Globus pallidus (tissue), 1 donor: ENCODE results near the gene TECPR2.

ENCODE experiments used
- DNase-seq: peaks from one replicate; pipeline ENCODE4 v3.0.0-alpha.2; 2015; ENCODE audit warnings: low spot score

Gene TECPR2

DNA sequence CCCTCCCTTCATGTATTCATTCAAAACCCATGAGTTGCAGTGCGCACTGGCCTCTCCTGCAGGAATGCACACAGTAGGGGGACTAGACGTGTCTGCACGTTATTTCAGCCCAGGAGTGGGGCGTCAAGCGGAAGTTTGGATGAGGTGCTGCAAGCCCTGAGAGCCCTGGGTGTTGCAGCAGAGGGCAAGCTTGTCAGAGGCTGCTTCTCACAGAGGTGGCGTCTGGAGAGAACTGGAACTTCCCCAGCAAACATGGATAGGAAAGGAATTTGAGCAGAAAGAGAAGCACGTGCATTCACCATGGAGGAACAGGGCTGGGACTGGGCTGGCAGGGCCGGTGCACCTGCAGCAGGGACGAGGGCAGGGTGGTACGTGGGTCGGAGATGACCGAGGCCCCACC lies 64.9 kb downstream of the TECPR2 start:
- no peak for DNase-seq

DNA sequence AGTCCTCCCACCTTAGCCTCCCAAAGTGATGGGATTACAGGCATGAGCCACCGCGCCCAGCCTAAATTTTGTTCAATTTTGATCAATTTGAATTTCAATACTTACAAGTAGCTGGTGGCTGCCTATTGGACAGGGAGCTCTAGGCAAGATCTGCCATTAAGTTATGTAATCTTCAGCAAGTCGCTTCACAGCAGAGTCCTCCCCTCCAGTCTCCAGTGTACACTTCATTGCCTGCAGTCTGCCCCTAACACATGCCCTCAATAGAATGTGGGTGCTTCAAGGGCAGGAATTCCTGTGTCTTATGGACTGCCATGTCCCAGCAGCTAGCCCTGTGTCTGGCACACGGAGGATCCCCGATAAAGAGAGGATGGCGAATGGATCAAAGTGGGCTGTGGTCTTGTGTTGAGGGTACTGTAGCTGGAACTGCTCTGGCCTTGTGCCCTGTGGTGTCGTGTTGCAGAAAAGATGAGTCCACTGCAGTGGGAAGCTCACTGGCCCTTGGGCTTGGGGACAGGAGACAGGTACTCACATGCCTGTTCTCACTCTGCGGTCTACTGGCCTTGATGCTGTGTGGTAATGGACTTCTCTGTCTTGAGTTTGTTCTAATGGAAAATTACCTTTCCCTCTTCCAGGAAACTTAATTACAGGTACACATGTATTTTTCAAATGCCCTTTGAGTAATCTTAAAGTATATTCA lies 67.6 kb downstream of the TECPR2 start:
- no peak for DNase-seq

DNA sequence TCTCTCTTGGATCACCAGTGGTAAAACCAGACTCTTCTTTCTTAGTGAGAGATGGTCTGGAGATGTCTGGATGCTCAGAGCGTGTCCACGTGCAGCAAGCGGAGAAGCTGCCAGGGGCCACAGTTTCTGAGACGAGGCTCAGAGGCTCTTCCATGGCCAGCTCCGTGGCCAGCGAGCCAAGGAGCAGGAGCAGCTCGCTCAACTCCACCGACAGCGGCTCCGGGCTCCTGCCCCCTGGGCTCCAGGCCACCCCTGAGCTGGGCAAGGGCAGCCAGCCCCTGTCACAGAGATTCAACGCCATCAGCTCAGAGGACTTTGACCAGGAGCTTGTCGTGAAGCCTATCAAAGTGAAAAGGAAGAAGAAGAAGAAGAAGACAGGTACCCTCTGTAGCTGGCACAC lies 69.0 kb downstream of the TECPR2 start:
- DNase-seq = no peak

DNA sequence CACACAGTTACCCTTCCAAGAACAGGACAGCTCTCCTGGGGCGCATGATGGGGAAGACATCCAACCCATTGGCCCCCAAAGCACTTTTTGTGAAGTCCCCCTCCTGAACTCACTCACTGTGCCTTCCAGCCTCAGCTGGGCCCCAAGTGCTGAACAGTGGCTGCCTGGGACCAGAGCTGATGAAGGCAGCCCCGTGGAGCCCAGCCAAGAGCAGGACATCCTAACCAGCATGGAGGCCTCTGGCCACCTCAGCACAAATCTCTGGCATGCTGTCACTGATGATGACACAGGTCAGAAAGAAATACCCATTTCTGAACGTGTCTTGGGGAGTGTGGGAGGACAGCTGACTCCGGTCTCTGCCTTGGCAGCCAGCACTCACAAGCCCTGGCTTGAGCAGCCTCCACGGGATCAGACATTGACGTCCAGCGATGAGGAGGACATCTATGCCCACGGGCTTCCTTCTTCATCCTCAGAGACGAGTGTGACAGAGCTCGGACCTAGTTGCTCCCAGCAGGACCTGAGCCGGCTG lies 72.0 kb downstream of the TECPR2 start:
- DNase-seq = no peak

DNA sequence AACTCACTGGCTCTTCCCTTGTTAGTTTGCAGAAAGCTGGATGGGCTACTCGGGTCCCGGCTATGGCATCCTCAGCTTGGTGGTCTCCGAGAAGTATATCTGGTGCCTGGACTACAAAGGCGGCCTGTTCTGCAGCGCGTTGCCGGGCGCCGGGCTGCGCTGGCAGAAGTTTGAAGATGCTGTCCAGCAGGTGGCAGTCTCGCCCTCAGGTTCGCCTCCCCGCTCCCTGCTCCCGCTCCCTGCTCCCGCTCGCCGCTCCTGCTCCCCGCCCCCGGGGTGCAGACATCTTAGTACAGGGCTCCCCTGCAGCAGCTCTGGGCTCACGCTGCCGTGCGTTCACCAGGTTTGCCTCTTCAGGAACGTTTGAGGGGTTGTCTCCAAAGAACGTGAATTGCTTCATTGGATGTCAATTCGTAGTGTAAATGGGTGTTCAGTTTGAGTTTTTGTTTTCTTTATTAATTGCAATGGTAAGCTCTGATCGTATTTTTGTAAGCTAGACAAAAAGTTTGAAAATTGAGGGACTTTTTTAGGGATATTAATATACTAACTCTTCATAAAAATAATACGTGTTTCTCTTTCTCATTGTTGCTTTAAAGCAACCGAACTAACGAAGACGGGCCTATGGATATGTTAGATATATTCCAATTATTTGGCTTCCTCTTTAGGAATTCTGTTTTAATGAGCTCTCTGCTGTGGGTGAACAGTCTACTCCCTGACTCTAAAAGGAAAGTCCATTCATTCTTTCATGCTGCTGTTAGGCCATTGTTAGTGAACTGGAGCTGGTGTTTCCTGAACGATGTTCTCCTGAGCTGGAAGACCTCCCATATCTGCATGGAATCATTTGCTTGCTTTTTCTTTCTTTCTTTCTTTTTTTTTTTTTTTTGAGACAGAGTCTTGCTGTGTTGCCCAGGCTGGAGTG lies 75.5 kb downstream of the TECPR2 start:
- DNase-seq = peak; percentile 90

DNA sequence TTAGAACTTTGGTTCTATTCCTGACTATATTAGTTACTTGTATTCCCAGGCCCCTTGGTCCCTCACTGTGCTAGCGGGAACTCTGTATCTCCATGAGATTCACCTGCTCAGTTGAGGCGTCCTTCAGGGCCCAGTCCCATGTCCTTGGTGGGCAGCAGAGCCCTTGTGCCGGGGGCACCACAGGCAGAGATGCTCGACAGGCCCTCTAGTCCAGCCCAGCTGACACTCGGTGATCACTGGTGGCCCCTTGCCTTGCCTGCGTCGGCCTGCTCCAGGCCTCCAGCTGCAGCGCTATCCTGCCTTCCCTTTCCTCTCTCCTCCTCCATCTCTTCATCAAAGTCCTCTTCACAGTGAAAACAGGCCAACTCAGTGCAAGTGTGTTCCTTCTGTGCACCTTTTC lies 76.8 kb downstream of the TECPR2 start:
- DNase-seq = no peak

DNA sequence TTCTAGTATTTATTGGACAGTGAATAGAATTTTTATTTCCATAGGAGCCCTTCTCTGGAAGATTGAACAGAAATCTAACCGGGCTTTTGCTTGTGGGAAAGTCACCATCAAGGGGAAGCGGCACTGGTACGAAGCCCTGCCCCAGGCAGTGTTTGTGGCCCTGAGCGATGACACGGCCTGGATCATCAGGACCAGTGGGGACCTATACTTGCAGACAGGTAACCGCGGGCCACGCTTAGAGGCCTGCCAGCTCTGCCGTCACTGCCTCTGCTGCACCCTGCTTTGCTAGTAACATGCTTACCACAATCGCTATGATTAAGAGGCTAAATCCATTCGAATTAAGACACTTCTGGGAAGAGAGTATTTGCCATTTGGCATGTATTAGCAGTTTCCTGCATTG lies 77.7 kb downstream of the TECPR2 start:
- no peak for DNase-seq

DNA sequence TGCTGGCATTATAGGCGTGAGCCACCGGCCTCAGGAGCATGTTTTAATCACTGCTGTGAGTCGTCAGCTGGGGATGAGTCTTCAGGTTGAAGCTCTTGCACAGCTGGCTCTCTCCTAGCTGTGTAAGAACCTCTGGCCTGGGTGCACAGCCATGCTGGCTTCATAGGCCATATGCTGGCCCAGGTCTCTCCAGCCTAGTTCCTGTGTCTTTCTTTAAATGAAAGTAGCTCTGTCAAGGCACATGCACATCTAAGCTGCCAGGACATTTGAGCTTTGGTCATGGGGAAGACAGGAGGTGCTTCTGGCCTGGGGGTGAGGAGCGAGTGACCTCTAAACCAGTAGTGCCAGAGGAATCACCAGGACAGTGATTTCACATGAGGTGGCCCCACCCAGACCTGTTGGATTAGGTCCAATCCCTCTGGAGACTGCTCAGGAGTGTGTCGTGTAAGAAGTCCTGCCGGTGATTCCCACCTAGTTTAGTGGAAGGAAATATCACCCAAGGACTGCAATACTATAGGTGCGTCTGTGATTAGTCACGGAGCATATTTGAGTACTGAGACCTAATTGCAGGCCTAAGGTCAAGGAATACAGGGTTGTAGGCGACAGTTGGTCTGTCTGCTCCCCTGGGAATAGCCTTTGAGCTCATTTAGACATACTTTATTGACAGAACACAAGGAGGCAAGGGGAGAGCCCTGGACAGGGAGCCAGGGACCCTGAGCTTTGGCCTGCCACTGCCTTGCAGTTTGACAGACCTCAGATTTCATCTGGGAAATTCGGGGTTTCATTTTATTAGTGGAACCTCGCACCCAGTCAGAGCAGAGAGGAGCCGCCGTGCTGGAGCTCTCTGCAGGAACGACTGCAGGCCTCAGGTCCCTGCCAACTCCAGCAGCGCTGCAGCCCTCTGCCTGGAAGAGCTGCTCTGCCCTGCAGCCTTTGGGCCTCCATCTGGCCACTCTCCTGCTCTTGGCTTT lies 79.8 kb downstream of the TECPR2 start:
- DNase-seq = no peak

DNA sequence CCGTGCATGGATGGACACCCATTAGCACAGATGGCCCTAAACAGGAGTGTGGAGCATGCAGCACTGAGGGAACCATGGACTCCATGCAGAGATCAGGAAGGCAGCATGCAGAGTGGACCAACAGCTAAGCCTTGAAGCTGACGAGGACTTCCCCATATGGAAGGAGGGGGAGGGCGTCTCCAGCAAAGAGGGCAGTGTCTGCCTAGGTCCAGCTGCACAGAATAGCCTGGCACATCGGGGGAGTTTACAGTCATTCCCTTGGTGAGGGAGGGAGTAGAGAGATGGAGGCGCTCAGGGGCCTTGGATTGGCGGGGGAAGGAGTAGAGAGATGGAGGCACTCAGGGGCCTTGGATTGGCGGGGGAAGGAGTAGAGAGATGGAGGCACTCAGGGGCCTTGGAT lies 82.3 kb downstream of the TECPR2 start:
- DNase-seq = peak; percentile 90

DNA sequence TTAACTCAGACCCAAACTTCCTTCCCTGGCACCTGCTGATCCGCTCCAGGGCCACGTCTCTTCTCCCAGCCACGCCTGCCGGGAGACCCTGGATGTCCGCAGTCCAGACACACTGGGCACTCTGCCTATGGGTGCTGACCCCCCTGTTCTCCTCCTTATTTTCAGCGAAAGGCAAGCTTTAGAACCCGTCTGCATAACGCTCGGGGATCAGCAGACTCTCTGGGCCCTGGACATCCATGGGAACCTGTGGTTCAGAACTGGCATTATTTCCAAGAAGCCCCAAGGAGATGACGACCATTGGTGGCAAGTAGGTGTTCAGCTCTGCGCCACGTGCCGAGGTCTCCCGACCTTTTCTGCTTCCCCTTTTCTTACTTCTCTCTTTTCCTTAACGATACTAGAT lies 82.9 kb downstream of the TECPR2 start:
- DNase-seq = no peak

DNA sequence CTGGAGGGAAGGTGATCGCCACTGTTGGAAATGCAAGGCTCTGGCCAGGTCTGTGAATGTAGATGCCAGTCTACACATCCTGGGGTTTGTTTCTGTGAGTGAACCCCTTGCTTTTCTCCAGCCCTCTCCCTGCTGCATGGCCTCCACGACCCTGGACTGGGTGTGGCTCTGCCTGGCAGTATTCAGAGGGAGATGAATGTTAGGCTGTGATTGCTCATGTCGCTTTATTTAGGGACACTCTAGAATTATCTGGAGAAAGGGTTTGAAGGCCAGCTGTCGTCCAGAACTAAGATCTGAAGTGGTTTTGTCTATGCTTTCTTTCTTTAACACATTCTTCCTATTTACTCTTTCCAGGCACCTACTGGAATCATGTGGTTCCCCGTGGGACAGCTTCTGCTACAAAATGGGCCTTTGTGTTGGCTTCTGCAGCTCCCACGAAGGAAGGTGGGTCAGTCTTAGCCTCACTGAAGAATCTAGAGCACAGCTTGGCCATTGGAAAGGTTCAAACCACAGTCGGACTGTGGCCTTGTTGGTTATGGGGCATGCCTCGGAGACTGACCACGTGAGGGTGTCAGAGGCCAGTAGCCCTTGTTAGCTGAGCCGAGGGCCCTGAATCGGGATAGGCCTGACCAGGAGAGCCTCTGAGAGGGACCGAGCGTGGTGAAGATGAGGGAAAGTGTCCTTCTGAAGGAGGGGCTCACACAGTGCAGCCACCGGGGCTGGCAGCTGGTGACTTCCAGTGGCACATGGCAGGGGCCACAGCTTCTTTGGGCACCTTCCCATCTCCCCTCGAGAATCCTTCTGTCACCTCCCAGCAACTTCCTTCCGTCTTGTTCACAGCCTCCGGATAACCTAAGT lies 87.7 kb downstream of the TECPR2 start:
- no peak for DNase-seq

DNA sequence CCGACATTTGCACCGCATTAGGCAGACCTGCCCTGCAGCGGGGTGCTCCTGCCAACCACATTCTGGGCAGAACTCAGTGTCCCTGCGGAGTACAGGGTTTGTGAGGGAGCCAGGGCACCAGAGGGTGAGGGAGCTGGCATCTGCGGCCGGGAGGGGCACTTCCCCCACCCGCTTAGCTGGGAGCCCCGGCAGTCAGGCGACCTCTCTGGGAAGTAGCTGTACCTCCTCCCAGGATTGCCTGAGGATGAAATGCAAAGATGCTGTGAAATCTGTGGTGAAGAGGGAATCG lies 88.3 kb downstream of the TECPR2 start:
- peak; percentile 57 for DNase-seq

DNA sequence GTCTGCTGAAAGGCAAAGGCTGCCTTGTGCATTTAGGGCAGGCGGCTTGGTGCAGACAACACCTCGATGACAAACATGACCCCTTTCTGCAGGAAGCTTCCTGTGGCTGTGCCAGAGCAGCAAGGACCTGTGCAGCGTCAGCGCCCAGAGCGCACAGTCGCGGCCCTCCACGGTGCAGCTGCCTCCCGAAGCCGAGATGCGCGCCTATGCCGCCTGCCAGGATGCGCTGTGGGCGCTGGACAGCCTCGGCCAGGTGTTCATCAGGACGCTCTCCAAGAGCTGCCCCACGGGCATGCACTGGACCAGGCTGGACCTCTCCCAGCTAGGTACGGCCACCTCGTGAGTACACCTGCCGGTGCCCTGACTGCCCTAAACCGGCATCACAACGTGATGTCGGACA lies 89.6 kb downstream of the TECPR2 start:
- no peak for DNase-seq

DNA sequence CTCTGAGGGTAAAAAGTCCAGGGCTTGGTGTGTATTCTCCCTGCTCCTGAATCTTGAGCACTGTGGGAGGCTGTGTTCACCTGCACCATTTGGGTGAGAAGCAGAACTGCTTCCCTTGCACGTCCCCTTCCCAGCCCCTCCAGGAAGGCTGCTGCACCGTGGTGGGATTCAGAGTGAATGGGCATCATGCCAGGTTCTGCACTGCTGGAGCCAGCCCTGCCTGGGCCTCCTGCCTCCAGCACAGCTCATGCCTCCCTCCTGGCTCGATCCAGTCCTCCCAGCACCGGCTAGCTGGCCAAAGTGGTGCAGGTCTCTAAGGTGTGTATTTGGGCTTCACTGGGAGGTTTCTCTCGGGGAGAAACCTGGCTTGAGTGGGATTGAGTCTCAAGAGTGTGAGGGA lies 92.0 kb downstream of the TECPR2 start:
- DNase-seq = no peak

DNA sequence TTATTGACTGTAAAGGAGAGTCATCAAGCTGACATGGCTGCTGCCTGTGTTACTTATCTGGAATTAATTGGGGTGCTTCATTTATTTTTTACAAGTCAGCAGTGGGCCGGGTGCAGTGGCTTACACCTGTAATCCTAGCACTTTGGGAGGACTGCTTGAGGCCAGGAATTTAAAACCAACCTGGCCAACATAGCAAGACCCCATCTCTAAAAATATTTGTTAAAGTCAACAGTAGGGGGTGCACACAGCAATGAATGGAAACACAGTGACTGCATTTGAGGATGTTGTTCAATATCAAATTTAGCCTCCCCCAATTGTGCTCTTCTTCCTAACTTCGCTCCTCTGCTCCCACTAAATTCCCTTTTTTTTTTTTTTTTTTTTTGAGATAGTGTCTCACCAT lies 94.8 kb downstream of the TECPR2 start:
- DNase-seq = no peak

DNA sequence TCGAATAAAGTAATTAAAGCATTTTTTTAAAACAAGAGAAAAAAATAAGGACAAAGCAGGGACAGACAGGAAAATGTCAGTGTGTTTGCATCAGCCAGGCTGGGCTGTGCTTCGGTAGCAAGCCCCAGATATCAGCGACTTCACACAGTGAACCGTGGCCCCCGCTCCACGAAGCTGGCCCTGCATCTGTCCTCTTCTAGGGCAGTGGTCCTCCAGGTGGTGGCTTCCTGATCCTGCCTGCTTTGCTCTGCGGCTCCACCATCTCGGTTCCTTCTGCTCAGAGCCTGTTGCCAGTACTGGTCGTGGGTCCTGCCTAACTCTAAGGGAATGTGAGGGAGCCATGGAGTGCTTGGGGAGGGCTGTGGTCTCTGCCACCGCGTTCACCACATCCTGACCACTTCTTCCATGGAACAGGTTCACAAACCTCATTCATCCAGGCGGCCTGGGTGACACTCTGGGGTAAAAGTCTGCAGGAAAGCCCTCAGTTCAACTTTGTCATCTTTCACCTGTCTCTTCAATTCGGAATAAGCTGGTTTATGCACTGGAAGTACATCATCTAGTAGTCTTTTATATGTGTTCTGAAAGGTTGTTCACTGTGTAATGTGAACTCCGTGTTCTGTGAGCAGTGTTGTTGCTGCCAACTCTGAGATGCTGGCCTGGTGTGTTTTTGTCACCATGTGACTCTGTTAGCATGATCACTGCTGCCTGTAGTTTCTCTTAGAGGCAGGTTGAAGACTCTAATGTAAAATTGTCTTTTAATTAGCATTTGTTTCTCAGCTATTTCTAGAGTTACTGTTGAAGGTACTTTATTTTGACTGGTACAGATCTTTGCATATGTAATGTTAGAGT lies 99.0 kb downstream of the TECPR2 start:
- DNase-seq = no peak

DNA sequence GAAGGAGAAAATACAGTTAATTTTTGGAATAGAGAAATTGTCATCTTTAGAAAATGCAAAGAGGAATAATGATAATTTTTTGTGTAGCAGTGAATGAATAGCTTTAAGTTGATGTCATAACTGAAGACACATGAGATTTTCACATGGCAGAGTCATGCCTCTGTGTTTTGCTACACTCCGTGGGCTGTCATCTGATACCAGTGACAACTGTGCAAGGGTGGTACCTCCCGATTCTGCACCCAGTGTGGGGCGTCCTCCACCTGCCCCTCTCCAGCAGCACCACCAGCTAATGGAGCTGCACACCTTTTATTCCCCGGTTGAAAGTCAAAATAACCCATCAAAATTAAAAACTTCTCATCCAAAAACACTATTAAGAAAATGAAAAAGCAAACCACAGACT lies 99.7 kb downstream of the TECPR2 start:
- no peak for DNase-seq

DNA sequence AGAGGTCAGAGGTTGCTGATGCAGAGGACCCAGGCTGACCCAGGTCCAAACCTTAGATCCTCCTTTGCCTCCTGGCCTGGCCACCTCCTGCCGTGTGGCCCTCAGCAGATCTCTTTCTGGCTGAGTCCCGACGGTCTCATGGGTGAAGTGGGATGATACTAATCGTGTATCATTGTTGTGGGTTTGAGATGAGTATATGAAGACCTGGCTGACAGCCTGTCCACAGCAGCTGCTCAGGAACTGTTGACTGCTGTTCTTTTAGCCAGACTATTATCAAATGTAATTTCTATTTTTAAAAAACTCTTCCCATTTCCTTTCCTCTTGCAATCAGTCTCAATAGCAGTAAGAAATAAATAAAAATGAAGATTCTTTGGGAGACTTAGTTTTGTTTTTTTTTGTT lies 101.3 kb downstream of the TECPR2 start:
- DNase-seq = no peak

DNA sequence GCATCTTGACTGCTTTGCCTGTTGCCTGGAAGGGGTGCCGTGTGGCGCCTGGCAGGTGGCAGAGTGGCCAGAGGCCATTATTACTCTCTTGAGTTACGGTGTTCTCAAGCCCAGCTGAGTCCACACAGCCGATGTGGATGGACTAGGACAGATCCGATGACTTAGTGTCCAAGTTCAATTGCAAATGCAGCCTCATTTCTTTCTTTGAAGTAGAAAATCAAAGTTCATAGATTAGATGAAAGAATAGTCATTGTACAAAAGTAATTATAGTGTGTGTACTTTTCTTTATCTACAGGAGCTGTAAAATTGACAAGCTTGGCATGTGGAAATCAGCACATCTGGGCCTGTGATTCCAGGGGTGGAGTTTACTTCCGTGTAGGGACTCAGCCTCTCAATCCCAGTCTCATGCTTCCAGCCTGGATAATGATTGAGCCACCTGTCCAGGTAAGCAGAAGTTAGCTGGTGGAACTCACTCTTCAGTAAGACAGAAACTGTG lies 102.2 kb downstream of the TECPR2 start:
- DNase-seq = no peak

DNA sequence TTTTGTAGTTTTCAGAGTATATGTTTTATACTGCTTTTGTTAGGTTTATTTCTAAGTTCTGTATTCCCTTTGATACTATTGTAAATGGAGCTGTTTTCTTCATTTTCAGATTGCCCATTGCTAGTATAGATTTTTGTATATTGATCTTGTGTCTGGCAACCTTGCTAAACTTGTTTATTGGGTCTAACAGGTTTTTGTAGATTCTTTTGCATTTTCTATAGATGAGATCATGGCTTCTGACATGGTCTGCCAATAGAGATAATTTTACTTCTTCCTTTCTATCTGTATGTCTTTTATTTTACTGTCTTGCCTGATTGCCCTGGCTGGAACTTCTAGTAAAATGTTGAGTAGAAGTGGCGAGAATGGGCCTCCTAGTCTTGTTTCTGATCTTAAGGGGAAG lies 106.5 kb downstream of the TECPR2 start:
- no peak for DNase-seq
